ENCODE data around the gene PDLIM1.

DNA sequence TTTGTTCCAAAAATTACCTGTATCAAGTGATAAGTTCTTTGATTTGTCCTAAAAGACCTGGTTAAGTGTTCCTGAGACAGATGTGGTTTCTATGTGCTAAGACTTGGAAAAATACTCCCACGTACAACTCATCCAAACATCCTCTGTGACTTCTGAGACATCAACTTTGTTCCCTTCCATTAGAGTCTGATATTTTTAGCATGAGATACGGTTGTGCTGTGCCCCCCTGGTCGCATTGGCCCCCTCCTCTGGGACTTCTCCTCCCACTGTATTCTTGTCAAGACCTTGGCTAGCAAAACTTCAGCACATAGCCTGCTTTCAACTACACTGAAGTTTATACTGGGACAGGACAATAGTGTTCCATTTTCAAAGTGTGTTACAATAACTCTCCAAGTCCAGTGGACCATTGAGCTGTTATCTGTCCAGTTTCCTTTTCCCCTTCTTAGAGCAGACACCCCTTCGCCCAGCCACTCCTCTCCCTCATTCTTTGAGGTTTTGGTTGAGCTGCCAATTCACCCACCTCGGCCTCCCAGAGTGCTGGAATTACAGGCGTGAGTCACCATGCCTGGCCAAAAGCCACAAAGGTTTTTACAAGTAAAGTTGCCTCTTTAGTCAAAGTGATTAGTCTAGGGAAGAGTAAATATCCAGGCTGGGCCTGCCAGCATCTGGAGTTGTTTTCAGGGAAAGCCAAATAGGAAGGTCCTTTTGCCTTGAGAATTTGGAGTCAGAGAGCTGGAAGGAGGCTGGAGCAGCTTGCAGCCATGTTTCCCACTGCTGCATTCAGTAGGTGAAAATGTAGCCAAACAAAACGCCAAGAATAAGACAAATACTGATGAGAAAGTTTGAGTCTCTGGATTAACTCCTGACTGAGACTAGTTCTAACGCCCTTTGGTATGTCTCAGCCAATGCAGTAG lies 17.8 kb upstream of the PDLIM1 start:
- no peak for TF ChIP-seq FOXJ3 (CRISPR knock-in tag; IDR thresholded peaks at IDR 0.05)
- TF ChIP-seq, protein P1, sequence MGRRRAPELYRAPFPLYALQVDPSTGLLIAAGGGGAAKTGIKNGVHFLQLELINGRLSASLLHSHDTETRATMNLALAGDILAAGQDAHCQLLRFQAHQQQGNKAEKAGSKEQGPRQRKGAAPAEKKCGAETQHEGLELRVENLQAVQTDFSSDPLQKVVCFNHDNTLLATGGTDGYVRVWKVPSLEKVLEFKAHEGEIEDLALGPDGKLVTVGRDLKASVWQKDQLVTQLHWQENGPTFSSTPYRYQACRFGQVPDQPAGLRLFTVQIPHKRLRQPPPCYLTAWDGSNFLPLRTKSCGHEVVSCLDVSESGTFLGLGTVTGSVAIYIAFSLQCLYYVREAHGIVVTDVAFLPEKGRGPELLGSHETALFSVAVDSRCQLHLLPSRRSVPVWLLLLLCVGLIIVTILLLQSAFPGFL (CRISPR knock-in tag; IDR thresholded peaks at IDR 0.05) = no peak
- no peak for TF ChIP-seq FOXK2 (conservative IDR thresholded peaks at IDR 0.05 in 1 of 2, IDR thresholded peaks at IDR 0.05 in 1 of 2; ENCODE audit: low read depth in 2 of 2)

Measured in K562 (cell line).